GM10266 (cell line): ENCODE results near the gene INS.
"Not testable (repeated sequence)": the region's sequence is repeated elsewhere in the genome, so short reads cannot be mapped to it uniquely, and the experiment has no call there.

ENCODE experiments used
- DNase-seq: peaks from one replicate; pipeline ENCODE4 v3.0.0; 2012; ENCODE audit errors: extremely low spot score
- TF ChIP-seq, protein P1 (sequence below): IDR thresholded peaks from 2 replicates; pipeline ENCODE4 v1.5.1; 2012; ENCODE audit warnings: mild to moderate bottlenecking, low read depth; ENCODE audit not compliant: control insufficient read depth, insufficient read depth; ENCODE audit errors: missing control alignments

INS gene

DNA sequence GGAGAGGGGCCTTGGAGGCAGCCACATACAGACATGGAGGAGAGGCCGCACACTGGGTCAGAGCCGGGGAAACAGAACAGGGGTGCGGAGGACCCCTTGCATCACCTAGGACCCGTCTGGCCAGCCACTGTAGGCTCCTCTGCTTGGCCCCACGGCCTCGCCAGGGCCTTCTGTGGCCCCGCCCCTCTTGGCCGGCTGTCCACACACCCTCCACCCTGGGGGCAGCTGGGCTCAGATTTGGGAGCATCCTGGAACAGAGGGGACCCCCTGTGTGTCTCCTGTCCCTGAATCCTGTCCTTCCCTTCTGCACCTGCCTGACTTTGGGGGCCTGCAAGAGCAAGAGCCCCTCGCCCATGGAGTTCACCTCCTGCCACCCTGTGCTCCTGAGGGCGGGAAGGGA, 18.5 kb upstream of the INS start:
- TF ChIP-seq, protein P1, sequence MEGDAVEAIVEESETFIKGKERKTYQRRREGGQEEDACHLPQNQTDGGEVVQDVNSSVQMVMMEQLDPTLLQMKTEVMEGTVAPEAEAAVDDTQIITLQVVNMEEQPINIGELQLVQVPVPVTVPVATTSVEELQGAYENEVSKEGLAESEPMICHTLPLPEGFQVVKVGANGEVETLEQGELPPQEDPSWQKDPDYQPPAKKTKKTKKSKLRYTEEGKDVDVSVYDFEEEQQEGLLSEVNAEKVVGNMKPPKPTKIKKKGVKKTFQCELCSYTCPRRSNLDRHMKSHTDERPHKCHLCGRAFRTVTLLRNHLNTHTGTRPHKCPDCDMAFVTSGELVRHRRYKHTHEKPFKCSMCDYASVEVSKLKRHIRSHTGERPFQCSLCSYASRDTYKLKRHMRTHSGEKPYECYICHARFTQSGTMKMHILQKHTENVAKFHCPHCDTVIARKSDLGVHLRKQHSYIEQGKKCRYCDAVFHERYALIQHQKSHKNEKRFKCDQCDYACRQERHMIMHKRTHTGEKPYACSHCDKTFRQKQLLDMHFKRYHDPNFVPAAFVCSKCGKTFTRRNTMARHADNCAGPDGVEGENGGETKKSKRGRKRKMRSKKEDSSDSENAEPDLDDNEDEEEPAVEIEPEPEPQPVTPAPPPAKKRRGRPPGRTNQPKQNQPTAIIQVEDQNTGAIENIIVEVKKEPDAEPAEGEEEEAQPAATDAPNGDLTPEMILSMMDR, result no peak
- no peak for DNase-seq

DNA sequence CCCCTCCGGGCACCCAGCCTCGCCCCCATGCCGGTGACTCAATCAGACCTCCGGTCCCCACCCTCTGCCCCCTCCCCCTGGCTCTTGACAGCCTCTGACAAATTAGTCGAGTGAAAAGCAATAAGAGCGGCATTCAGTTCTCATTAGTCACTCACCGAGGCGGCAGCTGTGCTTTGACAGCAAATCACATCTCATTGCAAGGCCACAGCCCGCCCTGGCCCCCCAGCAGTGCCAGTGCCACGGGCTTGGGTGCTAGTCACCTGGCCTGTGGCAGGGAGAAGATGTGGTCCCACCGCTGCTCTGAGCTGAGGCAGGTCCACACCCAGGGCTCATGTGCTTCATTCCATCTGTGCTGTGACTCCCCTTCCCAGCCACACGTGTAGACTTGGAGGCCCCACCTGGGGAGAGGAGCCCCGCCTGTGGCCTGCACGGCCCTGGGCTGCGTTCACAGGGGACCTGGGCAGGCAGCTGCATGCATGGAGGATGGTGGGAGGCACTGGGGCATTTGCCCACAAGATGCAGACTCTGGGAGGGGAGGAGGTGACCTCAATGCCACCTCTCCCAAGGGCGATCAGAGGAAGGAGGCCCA, 18.0 kb upstream of the INS start:
- TF ChIP-seq, protein P1, result no peak
- no peak for DNase-seq

DNA sequence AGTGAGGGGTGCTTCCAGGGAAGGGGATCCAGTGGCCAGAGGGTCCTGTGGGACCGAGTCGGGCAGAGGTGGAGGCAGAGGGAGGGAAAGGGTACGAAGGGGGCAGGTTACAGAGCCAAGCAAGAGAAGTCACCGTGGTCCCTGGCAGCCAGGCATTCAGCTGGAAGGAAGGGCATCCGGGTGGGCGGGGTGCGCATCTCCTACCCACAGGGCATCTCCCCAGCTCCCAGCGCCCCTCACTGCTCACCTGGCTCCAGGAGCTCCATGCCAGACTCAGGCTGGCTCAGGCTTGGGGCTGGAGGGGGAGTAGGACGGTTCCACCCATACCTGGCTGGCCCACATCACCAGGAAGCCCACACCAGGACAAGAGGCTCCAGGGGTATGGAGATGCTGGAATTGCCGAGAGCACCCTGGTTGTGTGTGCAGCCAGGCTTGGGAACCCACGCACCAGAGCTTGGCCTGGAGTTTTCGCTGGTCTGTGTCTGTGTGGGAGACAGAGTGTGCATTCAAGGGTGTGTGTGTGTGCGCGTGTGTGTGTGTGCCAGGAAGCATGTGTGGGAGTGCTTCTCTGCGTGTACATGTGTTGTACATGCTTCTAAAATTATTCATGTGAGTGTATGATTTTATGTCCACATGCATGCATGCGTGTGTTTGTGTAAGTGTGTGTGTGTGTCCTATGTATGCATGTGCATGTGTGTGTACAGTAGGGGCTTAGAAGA, 17.2 kb upstream of the INS start:
- not testable (repeated sequence) for DNase-seq

DNA sequence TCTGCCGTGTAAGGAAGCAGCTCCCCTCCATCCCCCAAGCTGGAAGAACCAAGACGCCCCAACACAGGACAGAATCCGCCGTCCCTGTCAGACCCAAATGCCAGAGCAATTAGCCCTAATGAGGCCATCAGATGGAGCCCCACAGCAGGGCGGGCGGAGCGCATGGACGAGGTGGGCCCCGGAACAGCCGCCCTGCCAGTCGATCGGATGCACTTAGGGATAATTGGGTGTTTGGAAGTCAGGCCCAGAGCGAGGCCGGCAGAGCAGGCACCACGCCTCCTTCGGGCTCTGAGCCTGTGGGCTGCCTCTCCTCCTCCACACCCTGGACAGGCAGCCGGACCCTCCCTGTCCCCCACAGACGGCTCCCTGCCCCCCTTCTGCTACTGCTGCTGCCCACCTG, 16.1 kb upstream of the INS start:
- DNase-seq, result no peak
- TF ChIP-seq, protein P1, result no peak

DNA sequence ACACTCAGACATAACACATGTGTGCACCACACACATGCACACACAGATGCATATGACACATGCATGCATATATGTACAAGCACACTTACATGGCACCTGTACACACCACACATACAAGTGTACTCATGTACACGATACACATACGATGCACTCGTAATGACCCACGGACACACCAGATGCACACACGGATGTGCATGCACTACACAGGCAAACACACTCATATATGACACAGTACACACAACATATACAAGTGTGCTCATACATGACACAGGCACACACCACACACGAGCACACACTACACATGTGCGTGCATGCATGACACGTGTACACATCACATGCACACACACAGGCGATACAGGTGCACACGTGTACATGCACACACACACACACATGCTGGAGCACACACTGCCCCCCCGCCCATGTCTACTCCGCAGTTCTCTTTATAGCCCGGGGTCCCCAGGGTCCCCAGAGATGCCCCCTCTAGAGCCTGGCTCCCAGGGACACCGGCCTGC, 15.4 kb upstream of the INS start:
- TF ChIP-seq, protein P1, result no peak
- DNase-seq, result no peak

DNA sequence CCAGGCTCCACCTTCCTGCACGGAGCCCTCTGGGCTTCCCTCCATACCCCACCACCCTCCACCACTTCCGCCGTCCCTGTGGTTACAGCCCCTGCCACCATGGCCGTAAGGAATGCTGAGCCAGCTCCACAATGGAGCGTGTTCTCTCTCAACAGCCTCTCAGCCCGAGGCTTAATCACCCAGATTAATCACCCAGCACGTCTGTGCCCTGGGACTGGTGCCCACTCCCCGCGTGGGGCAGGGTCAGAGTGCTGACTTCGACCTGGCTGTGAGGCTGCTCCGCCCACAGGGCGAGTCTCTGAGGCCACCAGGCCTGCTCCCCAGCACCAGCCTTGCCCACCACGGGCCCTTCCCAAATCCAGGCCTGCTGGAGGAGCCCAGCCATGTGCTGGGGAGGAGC, 14.7 kb upstream of the INS start:
- DNase-seq, result no peak
- TF ChIP-seq, protein P1, result no peak

DNA sequence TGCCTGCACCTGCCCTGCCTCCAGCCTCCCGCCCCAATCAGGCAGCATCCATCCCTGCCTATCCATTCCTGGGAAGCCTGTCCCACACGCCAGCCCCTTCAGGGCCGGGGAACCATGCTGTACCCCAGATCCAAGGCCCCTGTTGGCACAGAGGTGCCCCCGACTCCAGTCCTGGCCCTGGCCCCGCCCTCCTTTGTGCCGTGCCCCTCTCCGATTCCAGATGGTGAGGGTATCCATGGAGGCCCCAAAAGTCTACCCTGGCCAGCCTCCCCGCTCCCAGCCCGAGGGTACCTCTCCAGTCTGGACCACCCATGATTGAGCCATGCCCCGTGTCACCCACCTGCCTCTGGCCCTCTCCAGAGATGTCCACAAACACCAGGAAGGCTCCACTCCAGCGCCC, 13.4 kb upstream of the INS start:
- TF ChIP-seq, protein P1, result no peak
- DNase-seq, result no peak
